Coronary artery (tissue), 2 donors: ENCODE results near the gene MYO7A.
A peak's percentile ranks its signal among the peaks of the same experiment; 100 is the strongest.

Source experiments
- DNase-seq: peaks from one replicate; pipeline ENCODE4 v3.0.0-alpha.2; 2017; ENCODE audit warnings: low spot score
- H3K27ac ChIP-seq, 2 donors: fragments of 200-600 bp; sonication (generic); one replicate each; pipeline ENCODE4 v1.5.1; 2016 to 2019
- H3K4me3 ChIP-seq: fragments of 200-600 bp; sonication (generic); 2 replicates; pipeline ENCODE4 v1.5.1; 2016; ENCODE audit warnings: mild to moderate bottlenecking, moderate library complexity
- TF ChIP-seq, protein P1 (sequence below): fragments of 200-600 bp; sonication (generic); IDR thresholded peaks from one replicate; pipeline ENCODE4 v1.5.1; 2019; ENCODE audit warnings: antibody characterized with exemption

The MYO7A gene

DNA sequence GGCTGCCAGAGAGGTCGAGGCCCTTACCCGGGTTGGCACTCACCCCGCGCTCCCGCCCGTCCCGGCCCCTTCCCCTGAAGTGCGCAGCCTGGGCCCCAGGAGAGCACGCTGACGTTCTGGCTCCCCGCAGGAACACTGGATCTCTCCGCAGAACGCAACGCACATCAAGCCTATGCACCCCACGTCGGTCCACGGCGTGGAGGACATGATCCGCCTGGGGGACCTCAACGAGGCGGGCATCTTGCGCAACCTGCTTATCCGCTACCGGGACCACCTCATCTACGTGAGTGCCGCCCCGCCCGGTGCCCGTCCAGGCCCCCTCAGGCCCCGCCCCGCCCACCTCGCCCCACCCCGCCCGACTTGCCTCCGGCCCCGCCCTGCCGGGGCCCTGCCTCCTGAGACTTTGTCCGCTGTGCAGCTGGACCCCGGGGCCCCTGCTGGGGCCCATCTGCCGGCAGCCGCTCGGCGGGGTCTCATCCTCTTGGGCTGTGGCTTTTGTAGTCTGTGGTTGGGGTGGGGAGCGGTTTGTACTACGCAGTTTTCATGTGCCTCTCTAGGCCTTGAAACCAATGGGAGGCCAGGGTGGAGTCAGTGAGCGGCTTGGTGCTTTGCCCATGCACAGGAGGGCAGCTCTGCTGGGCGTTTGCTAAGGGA is 19.7 kb downstream of the MYO7A start:
- TF ChIP-seq, protein P1, sequence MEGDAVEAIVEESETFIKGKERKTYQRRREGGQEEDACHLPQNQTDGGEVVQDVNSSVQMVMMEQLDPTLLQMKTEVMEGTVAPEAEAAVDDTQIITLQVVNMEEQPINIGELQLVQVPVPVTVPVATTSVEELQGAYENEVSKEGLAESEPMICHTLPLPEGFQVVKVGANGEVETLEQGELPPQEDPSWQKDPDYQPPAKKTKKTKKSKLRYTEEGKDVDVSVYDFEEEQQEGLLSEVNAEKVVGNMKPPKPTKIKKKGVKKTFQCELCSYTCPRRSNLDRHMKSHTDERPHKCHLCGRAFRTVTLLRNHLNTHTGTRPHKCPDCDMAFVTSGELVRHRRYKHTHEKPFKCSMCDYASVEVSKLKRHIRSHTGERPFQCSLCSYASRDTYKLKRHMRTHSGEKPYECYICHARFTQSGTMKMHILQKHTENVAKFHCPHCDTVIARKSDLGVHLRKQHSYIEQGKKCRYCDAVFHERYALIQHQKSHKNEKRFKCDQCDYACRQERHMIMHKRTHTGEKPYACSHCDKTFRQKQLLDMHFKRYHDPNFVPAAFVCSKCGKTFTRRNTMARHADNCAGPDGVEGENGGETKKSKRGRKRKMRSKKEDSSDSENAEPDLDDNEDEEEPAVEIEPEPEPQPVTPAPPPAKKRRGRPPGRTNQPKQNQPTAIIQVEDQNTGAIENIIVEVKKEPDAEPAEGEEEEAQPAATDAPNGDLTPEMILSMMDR: no peak
- H3K27ac ChIP-seq: no peak overlapping the region
- peak overlapping the region; percentile 43 for H3K4me3 ChIP-seq
- DNase-seq: no peak

DNA sequence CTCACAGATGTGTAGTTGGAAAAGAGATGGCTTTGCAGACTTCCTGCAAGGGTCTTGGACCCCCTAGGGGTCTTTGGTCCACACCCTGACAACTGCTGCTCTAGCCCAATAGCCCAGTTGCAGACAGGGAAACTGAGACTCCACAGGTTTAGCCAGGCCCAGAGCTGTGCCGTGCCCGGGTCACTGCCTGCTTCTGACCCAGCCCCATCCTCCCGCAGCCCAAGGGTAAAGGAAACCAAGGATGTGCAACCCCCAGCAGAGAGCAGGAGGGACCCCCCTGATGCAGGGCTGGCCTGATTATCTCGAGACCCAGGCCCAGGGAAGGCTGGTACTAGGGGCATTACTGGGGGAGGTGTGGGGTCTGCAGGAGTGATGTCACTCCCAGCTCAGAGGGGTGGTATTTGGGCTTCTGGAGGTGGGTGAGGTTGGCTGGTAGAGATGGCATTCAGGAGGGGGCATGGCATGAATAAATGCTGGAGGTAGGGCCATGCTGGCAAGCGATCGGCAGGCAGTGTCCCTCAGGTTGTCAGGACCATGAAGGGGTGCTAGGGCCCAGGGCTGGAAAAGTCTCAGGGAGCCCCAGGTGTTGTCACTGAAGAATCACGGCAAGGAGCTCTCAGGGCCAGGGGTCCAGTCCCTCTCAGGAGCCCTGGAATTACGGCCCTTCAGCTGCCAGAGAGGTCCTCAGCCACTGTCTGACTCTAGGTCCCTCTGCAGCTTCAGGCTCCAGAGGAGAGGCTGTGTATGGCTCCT is 21.1 kb downstream of the MYO7A start:
- Histone ChIP-seq H3K27ac (no peak overlapping the region), H3K4me3 (no peak overlapping the region)
- DNase-seq: no peak
- TF ChIP-seq, protein P1: no peak

DNA sequence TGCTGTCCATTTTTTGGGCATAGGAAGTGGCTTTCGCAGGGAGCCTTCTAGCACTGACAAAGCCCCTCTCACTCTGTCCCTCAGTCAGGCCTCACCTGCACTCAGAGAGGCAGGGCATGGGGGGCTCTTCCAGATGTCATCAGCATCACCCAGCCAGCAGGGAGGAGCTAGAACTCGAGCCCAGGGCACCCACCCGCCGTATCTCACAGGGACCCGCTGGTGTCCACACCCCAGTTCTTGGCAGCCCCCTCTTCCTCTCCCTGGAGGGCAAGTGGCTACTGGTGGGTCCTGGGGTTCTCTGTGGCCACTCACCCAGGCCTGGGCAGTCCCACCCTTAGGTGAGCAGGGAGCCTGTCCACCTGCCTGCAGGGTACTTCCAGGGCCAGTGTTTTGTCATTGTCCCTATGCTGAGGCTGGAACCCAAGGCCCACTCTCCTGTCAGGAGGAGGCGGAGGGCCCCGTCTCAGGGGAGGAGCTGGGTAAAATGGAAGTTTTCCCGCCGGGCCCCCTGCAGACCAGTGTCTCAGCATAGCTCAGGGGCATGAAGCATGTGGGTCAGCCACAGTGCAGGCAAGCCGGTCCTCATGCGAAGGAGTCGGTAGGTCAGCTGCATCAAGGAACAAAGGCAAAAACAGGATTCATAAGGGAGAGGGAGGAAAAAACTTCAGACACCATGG is 21.8 kb downstream of the MYO7A start:
- Histone ChIP-seq H3K4me3 (no peak overlapping the region), H3K27ac (no peak overlapping the region)
- no peak for DNase-seq
- TF ChIP-seq, protein P1: no peak

DNA sequence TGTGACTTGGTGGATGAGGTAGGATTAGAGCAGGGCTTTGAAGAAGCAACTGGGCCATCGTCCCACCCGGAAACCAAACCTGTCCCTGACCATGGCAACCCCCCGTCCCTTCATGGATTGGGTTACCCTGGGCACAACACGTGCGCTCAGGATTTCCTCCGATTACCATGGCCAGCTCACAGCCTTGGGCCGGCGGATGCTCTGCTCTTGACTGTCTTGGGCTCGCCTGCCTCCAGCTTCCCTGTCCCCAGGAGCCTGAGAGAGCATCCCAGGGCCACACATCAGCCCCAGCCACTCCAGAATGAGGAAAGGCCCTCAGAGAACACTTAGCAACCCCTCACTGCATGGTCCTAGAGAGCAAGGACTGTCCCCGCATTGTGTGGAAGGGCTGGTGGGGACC is 22.8 kb downstream of the MYO7A start:
- TF ChIP-seq, protein P1: no peak
- no peak overlapping the region for H3K27ac ChIP-seq

DNA sequence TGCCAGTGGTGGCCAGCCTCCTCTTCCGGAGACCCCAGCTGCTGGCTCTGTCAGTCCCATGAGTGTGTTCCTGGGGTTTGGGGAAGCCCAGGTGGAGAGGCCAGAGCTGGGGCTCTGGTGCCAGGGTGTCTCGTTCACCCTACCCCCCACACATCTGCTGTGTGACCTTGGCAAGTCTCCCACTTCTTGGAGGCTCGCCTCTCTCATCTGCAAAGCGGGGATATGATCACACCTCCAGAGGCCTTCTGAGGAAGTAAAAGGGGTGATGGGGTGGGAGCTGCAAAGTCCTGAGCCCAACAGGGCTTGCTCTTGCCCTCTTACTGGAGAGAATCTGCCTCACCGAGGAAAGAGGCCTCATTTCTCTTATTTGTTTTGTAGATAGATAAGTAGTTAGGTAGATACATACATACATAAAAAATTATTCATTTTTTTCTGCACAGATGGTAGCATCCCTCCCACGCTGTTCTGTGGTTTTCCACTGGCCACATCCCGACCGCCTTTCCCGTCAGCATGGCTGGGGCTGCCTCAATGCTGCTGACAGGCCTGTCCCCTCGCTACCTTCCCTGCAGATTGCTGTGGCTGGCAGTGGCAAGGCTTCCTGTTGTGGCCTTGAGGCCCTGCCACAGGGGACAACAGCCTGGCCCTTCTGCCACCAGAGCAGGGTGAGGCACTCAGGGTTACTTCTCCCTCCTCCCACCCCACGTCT is 23.9 kb downstream of the MYO7A start:
- H3K27ac ChIP-seq: no peak overlapping the region
- TF ChIP-seq, protein P1: no peak
- no peak overlapping the region for H3K4me3 ChIP-seq
- DNase-seq: no peak

More for the DNA sequence above, 22.8 kb downstream of the MYO7A start:
- H3K4me3 ChIP-seq: no peak overlapping the region
- DNase-seq: no peak

DNA sequence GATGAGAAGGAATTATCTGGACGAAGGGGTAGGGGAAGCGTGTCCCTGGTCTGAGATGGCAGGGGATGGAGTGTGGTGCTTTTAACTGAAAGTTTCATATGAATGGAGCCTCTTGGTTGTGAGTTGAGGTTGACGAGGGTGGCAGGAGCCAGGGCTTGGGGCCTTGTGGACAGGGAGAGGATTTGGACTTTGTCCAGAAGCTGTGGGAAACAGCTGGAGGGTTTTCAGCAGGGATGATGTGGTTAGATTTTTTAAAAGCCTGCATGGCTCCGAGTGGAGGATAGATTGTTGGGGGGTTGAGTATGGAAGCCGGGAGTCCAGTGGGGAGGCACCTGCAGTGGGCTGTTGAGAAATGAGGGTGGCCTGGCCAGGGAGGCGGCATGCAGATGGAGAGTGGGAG is 24.8 kb downstream of the MYO7A start:
- TF ChIP-seq, protein P1: no peak
- Histone ChIP-seq H3K4me3 (no peak overlapping the region), H3K27ac (no peak overlapping the region)
- no peak for DNase-seq
